ENCODE data around the gene TMEM165. TPM values are rescaled to one million over a fixed set of nuclear protein-coding genes. Genes with fewer than 3 reads are reported as not detected.

The TMEM165 gene
- total and polyA plus RNA-seq, 9 of the 15 experiments (the other 6 are each of a cell fraction or from before 2014, with no cell fraction given), result 21.3 to 145 (median 96.8) TPM

GRCh38 chr4:55386840-55387239 lies 8.9 kb upstream of the TMEM165 start (continued):
- TF ChIP-seq ELK3 (CRISPR knock-in tag; IDR thresholded peaks at IDR 0.05), result no peak
- TF ChIP-seq ILF3 (IDR thresholded peaks at IDR 0.05; ENCODE audit: borderline replicate concordance), result no peak; the same call in 1 of the 2 replicates
- peak; percentile 75; the same call in 1 of the 2 replicates for TF ChIP-seq NCOA1 (IDR thresholded peaks at IDR 0.05; ENCODE audit: low read depth)
- TF ChIP-seq PCBP2 (IDR thresholded peaks at IDR 0.05; ENCODE audit: low read depth, low read length, poor library complexity, severe bottlenecking), result no peak
- TF ChIP-seq E2F1 (CRISPR knock-in tag; IDR thresholded peaks at IDR 0.05), result no peak
- TF ChIP-seq RNF2 (IDR thresholded peaks at IDR 0.05), result peak; percentile 92
- 0 out of 2 replicates have a peak, but pooled peaks have one; percentile 31 for TF ChIP-seq ZKSCAN1 (IDR thresholded peaks at IDR 0.05; ENCODE audit: low read depth, low read length)
- no peak for TF ChIP-seq ZNF77 (CRISPR knock-in tag; IDR thresholded peaks at IDR 0.05)
- no peak for TF ChIP-seq MAFF (IDR thresholded peaks at IDR 0.05; ENCODE audit: low read length)
- no peak for TF ChIP-seq ZNF316 (IDR thresholded peaks at IDR 0.05)
- TF ChIP-seq FOS (IDR thresholded peaks at IDR 0.05; ENCODE audit: extremely low read depth, insufficient read length), result no peak
- no peak for TF ChIP-seq PHB (CRISPR knock-in tag; IDR thresholded peaks at IDR 0.05)
- no peak for TF ChIP-seq BCLAF1 (IDR thresholded peaks at IDR 0.05; ENCODE audit: borderline replicate concordance in 1 of 2, control insufficient read depth in 1 of 2, low read depth in 2 of 2, low read length in 1 of 2)
- TF ChIP-seq MYBL2 (IDR thresholded peaks at IDR 0.05; ENCODE audit: low read depth), result peak; percentile 63; the same call in 1 of the 2 replicates
- no peak for TF ChIP-seq MYBL2 (CRISPR knock-in tag; IDR thresholded peaks at IDR 0.05; ENCODE audit: borderline replicate concordance)
- peak; percentile 89 for TF ChIP-seq SMARCC2 (IDR thresholded peaks at IDR 0.05; ENCODE audit: low read depth)
- TF ChIP-seq BCOR (IDR thresholded peaks at IDR 0.05), result peak; percentile 58; the same call in 1 of the 2 replicates
- no peak for TF ChIP-seq THRAP3 (IDR thresholded peaks at IDR 0.05; ENCODE audit: borderline replicate concordance)
- TF ChIP-seq MECOM (CRISPR knock-in tag; IDR thresholded peaks at IDR 0.05), result peak; percentile 80; the same call in 1 of the 2 replicates
- TF ChIP-seq KLF13 (tag; IDR thresholded peaks at IDR 0.05; ENCODE audit: borderline replicate concordance, low read depth), result no peak
- no peak for TF ChIP-seq CREBBP (IDR thresholded peaks at IDR 0.05; ENCODE audit: low read depth, low read length)
- TF ChIP-seq ZC3H8 (IDR thresholded peaks at IDR 0.05), result no peak
- TF ChIP-seq FOXP4 (CRISPR knock-in tag; IDR thresholded peaks at IDR 0.05; ENCODE audit: borderline replicate concordance), result no peak
- peak; percentile 100 for TF ChIP-seq SOX6 (IDR thresholded peaks at IDR 0.05)
- no peak for TF ChIP-seq MCM5 (IDR thresholded peaks at IDR 0.05; ENCODE audit: low read depth)
